Mesodermal cell (in vitro differentiated cells): ENCODE data around the gene LGALS12.
"Not testable (repeated sequence)": the region's sequence is repeated elsewhere in the genome, so short reads cannot be mapped to it uniquely, and the experiment has no call there.

Experiments used
- H3K27ac ChIP-seq: 2 replicates; pipeline ENCODE4 v1.7.0; 2013; ENCODE audit warnings: mild to moderate bottlenecking, low read depth, low read length, moderate library complexity; ENCODE audit not compliant: severe bottlenecking
- H3K36me3 ChIP-seq: 2 replicates; pipeline ENCODE4 v1.7.1; 2013; ENCODE audit warnings: mild to moderate bottlenecking, low read length, moderate library complexity; ENCODE audit not compliant: control insufficient read depth, insufficient read depth
- H3K4me1 ChIP-seq: one replicate; pipeline ENCODE4 v1.7.1; 2013; ENCODE audit warnings: mild to moderate bottlenecking, low read length; ENCODE audit not compliant: insufficient read depth, control insufficient read depth, poor library complexity, severe bottlenecking
- H3K4me3 ChIP-seq: 2 replicates; pipeline ENCODE4 v1.7.0; 2013; ENCODE audit warnings: low read length, control low read depth, mild to moderate bottlenecking; ENCODE audit not compliant: insufficient read depth, poor library complexity, severe bottlenecking; ENCODE audit errors: extremely low read depth
- H3K9me3 ChIP-seq: 2 replicates; pipeline ENCODE4 v1.7.1; 2013; ENCODE audit warnings: mild to moderate bottlenecking, low read length, moderate library complexity; ENCODE audit not compliant: control insufficient read depth
- WGBS, 2 experiments: methylation state at CpG; one replicate each; pipeline ENCODE4 v1.1.5; 2013; ENCODE audit warnings: missing lambda C conversion rate in 2 of 2; ENCODE audit not compliant: insufficient coverage in 2 of 2; 5-methylcytosine and 5-hydroxymethylcytosine counted together

LGALS12 gene

GRCh38 chr11:63518548-63518947, 12.7 kb downstream of the LGALS12 start:
- Histone ChIP-seq H3K27ac (no peak overlapping the region), H3K4me3 (no peak overlapping the region), H3K4me1 (peaks cover 3% of the 10 kb centered on the region), H3K36me3 (no peaks in the 10 kb centered on the region), H3K9me3 (peaks cover 7% of the 10 kb centered on the region)
- WGBS, 2 experiments, result 100% methylated on average over 1 of the region's 1 CpG; no CpG with 5 or more reads in 1 of the 2 experiments

DNA sequence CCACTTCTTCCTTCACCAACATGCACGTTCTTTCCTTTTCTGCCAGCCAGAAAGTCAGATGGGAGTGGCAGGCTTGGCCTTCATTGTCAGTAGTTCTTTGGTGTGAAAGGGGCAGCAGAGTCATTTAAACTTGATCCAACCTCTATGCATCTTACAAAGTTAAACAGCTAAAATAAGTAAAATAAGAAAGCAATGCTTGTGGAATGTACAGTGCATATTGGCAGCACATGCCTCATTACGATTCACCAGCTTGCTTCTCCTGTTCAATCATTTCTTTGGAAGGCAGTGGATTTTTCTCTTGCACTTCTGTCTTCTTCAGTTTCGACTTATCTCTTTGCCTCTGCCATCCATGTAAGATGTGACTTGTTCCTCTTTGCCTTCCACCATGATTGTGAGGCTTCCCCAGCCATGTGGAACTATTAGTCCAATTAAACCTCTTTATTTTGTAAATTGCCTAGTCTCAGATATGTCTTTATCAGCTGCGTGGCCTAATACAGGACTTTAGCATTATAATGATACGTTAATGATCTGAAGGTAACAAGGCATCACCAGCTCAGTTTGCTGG, 14.8 kb downstream of the LGALS12 start:
- Histone ChIP-seq H3K9me3 (peaks cover 15% of the 10 kb centered on the region), H3K4me1 (peaks cover 3% of the 10 kb centered on the region), H3K36me3 (no peaks in the 10 kb centered on the region), H3K27ac (no peak overlapping the region), H3K4me3 (no peak overlapping the region)
- 86 to 100% methylated on average over 3 to 4 of the region's 5 CpGs for WGBS, 2 experiments

GRCh38 chr11:63521896-63522295, 16.0 kb downstream of the LGALS12 start:
- Histone ChIP-seq H3K36me3 (no peaks in the 10 kb centered on the region), H3K4me3 (no peak overlapping the region), H3K9me3 (peaks cover 15% of the 10 kb centered on the region), H3K27ac (no peak overlapping the region), H3K4me1 (peaks cover 3% of the 10 kb centered on the region)
- 86 to 100% methylated on average over 1 of the region's 2 CpGs for WGBS, 2 experiments

DNA sequence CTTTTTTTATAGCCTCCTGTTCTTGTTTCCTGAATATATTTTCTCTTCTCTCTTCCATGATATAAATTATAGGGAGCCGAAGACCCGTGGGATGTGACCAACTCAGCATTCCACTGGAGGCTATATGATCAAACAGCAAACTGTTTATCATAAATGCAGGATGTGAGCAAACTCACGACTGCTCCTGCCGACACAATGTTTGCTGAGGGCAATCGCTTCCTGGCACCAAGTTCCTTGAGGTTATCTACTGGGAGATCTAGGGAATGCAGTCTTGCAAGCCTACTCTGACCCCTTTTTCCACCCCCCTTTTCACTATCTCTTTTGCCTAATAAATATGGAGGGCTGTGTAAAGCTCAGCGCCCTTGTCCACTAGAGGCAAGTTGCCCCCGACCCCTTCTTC, 17.3 kb downstream of the LGALS12 start:
- H3K4me3 ChIP-seq, result no peak overlapping the region
- H3K36me3 ChIP-seq, result no peaks in the 10 kb centered on the region
- H3K27ac ChIP-seq, result no peak overlapping the region
- H3K9me3 ChIP-seq, result peaks cover 15% of the 10 kb centered on the region
- WGBS, 2 experiments, result 82 to 97% methylated on average over 4 to 5 of the region's 7 CpGs
- peaks cover 3% of the 10 kb centered on the region for H3K4me1 ChIP-seq

DNA sequence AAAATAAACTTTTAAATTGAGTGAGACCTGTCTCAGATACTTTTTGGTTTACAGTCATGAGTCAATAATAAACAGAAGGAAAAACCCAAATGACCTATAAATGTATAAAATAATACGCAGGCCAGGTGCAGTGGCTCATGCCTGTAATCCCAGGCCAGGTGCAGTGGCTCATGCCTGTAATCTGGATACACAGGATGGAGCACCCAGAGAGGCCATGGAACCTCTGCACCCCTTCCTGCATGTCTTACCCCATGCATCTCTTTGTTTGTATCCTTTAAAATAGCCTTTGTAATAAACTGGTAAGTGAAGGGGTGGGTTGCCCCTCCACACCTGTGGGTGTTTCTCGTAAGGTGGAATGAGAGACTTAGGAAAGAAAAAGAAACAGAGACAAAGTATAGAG, 21.8 kb downstream of the LGALS12 start:
- WGBS, 2 experiments, result 100% methylated on average over 1 of the region's 2 CpGs
- Histone ChIP-seq H3K27ac (no peak overlapping the region), H3K9me3 (peaks cover 15% of the 10 kb centered on the region), H3K4me1 (peaks cover 9% of the 10 kb centered on the region), H3K36me3 (no peaks in the 10 kb centered on the region), H3K4me3 (no peak overlapping the region)

- H3K4me3 ChIP-seq, H3K36me3 ChIP-seq, H3K27ac ChIP-seq: not testable (repeated sequence)
- peaks cover 11% of the 10 kb centered on the region for H3K9me3 ChIP-seq
- H3K4me1 ChIP-seq, result peaks cover 14% of the 10 kb centered on the region
- 54% methylated on average over 3 of the region's 11 CpGs; no CpG with 5 or more reads in 1 of the 2 experiments for WGBS, 2 experiments
Measured at GRCh38 chr11:63528156-63528555, 22.3 kb downstream of the LGALS12 start.

- H3K9me3 ChIP-seq, H3K36me3 ChIP-seq, H3K27ac ChIP-seq, H3K4me3 ChIP-seq: not testable (repeated sequence)
- 31 to 35% methylated on average over 1 of the region's 3 CpGs for WGBS, 2 experiments
- H3K4me1 ChIP-seq, result peaks cover 16% of the 10 kb centered on the region
Measured at GRCh38 chr11:63528729-63529278, 22.9 kb downstream of the LGALS12 start.

- H3K4me3 ChIP-seq, H3K9me3 ChIP-seq, H3K27ac ChIP-seq, H3K36me3 ChIP-seq: not testable (repeated sequence)
- peaks cover 16% of the 10 kb centered on the region for H3K4me1 ChIP-seq
- 0 to 56% methylated on average over 2 to 5 of the region's 6 CpGs for WGBS, 2 experiments
Measured at GRCh38 chr11:63529373-63529772, 23.5 kb downstream of the LGALS12 start.

- H3K27ac ChIP-seq, result no peak overlapping the region
- WGBS, 2 experiments, result 86% methylated on average over 2 of the region's 2 CpGs; no CpG with 5 or more reads in 1 of the 2 experiments
- no peak overlapping the region for H3K4me3 ChIP-seq
- H3K4me1 ChIP-seq, result peaks cover 16% of the 10 kb centered on the region
- H3K36me3 ChIP-seq, result no peaks in the 10 kb centered on the region
- H3K9me3 ChIP-seq, result no peaks in the 10 kb centered on the region
Measured at GRCh38 chr11:63530021-63530420, 24.1 kb downstream of the LGALS12 start.

GRCh38 chr11:63531074-63531792, 25.3 kb downstream of the LGALS12 start:
- H3K4me1 ChIP-seq, result peaks cover 16% of the 10 kb centered on the region
- not testable (repeated sequence) for H3K27ac ChIP-seq, H3K36me3 ChIP-seq, H3K4me3 ChIP-seq, H3K9me3 ChIP-seq
- WGBS, 2 experiments, result no CpG with 5 or more reads among the region's 6 CpGs

DNA sequence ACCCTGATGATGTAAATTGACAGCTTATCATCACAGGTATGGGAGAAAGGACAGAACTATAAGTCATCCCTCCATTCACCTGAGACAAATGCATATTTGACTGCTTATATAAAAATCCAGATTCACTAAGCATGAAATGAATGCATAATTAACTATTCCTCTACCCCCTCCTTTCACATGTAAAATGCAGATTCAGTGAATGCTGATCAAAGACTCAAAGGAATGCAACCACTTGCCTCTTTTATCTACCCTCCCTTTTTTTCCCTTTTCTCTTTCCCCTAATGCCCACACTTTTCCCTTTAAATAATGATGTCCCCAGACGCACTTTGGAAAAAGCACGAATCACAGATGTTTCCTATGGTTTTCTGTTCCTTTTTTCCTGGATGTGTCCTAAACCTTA, 26.2 kb downstream of the LGALS12 start:
- H3K4me1 ChIP-seq, result peaks cover 16% of the 10 kb centered on the region
- H3K27ac ChIP-seq, result no peak overlapping the region

More for the DNA sequence above, 26.2 kb downstream of the LGALS12 start:
- WGBS, 2 experiments, result 55 to 63% methylated on average over 2 of the region's 2 CpGs
- Histone ChIP-seq H3K36me3 (no peaks in the 10 kb centered on the region), H3K4me3 (no peak overlapping the region), H3K9me3 (no peaks in the 10 kb centered on the region)
